Neural progenitor cell (in vitro differentiated cells): ENCODE results near the gene ATP6V0E1. TPM values are rescaled to one million over a fixed set of nuclear protein-coding genes. Genes with fewer than 3 reads are reported as not detected.

Source experiments
- DNase-seq: peaks from one replicate; pipeline ENCODE4 v3.0.0-alpha.2; 2016; ENCODE audit warnings: low spot score
- H2AFZ ChIP-seq: fragments of 200-600 bp; sonication (generic); replicated peaks from 2 replicates; pipeline ENCODE4 v1.6.1; 2016; ENCODE audit warnings: antibody characterized with exemption
- H3F3A ChIP-seq: fragments of 200-600 bp; sonication (generic); 2 replicates; pipeline ENCODE4 v1.6.1; 2016; ENCODE audit warnings: antibody characterized with exemption, low read depth
- H3K27ac ChIP-seq: fragments of 200-600 bp; sonication (generic); 2 replicates; pipeline ENCODE4 v1.5.1; 2016; ENCODE audit warnings: mild to moderate bottlenecking
- H3K27me3 ChIP-seq: fragments of 200-600 bp; sonication (generic); 2 replicates; pipeline ENCODE4 v1.6.1; 2016; ENCODE audit warnings: mild to moderate bottlenecking, moderate library complexity
- H3K36me3 ChIP-seq: fragments of 200-600 bp; sonication (generic); 2 replicates; pipeline ENCODE4 v1.5.1; 2016
- H3K4me1 ChIP-seq: fragments of 200-600 bp; sonication (generic); 2 replicates; pipeline ENCODE4 v1.6.1; 2016; ENCODE audit warnings: mixed run types
- H3K4me2 ChIP-seq: fragments of 200-600 bp; sonication (generic); 2 replicates; pipeline ENCODE4 v1.6.1; 2016
- H3K4me3 ChIP-seq: fragments of 200-600 bp; sonication (generic); 2 replicates; pipeline ENCODE4 v1.5.1; 2016
- H3K79me2 ChIP-seq: fragments of 200-600 bp; sonication (generic); 2 replicates; pipeline ENCODE4 v1.6.1; 2016; ENCODE audit warnings: low read depth
- H3K9ac ChIP-seq: fragments of 200-600 bp; sonication (generic); 2 replicates; pipeline ENCODE4 v1.6.1; 2016
- H3K9me3 ChIP-seq: fragments of 200-600 bp; sonication (generic); 2 replicates; pipeline ENCODE4 v1.5.1; 2016; ENCODE audit warnings: low read depth
- H4K20me1 ChIP-seq: fragments of 200-600 bp; sonication (generic); 2 replicates; pipeline ENCODE4 v1.6.1; 2016; ENCODE audit warnings: low read depth
- H3K27ac Mint-ChIP-seq: 3 replicates; pipeline ENCODE4 v1.8.0; 2021; ENCODE audit warnings: mixed read lengths
- H3K27me3 Mint-ChIP-seq: 2 replicates; pipeline ENCODE4 v1.8.0; 2022; ENCODE audit warnings: low read depth, mild to moderate bottlenecking, inconsistent platforms, moderate library complexity, mixed read lengths; ENCODE audit not compliant: insufficient read depth
- H3K36me3 Mint-ChIP-seq: 3 replicates; pipeline ENCODE4 v1.8.0; 2021; ENCODE audit warnings: mixed read lengths
- H3K4me1 Mint-ChIP-seq: 3 replicates; pipeline ENCODE4 v1.8.0; 2021; ENCODE audit warnings: mixed read lengths
- H3K4me3 Mint-ChIP-seq: 3 replicates; pipeline ENCODE4 v1.8.0; 2021; ENCODE audit warnings: mild to moderate bottlenecking, moderate library complexity, mixed read lengths
- H3K9me3 Mint-ChIP-seq: 3 replicates; pipeline ENCODE4 v1.8.0; 2020; ENCODE audit warnings: mixed read lengths
- CTCF ChIP-seq: fragments of 200-600 bp; sonication (generic); IDR thresholded peaks from 2 replicates; pipeline ENCODE4 v1.5.1; 2017; ENCODE audit warnings: antibody characterized with exemption, mild to moderate bottlenecking
- EZH2 ChIP-seq: fragments of 200-600 bp; sonication (generic); IDR thresholded peaks from 2 replicates; pipeline ENCODE4 v1.6.1; 2017; ENCODE audit warnings: antibody characterized with exemption, mild to moderate bottlenecking, moderate library complexity
- EZH2phosphoT487 ChIP-seq: fragments of 200-600 bp; sonication (generic); IDR thresholded peaks from 2 replicates; pipeline ENCODE4 v1.6.1; 2017; ENCODE audit warnings: antibody characterized with exemption
- total RNA-seq: library from RNA; depleted of rRNA; stranded (reverse); fragments of >200 nt; gene quantifications from 2 replicates; pipeline ENCODE4 v1.2.3, GENCODE V29; 2015; ENCODE audit warnings: low replicate concordance

The ATP6V0E1 gene
- total RNA-seq, 1 donor from 2014 or later = 72.4 TPM

- H3K27me3 ChIP-seq = peaks cover 21% of the 10 kb centered on the region
- peaks cover 12% of the 10 kb centered on the region for H3K79me2 ChIP-seq
- no peak overlapping the region for H2AFZ ChIP-seq
- peaks cover 2% of the 10 kb centered on the region for H3K36me3 Mint-ChIP-seq
- peaks cover 2% of the 10 kb centered on the region for H3K27me3 Mint-ChIP-seq
- H3K4me1 Mint-ChIP-seq = peaks cover 13% of the 10 kb centered on the region
- H3K4me2 ChIP-seq = no peak overlapping the region
- H3F3A ChIP-seq = peaks cover 7% of the 10 kb centered on the region
- no peak overlapping the region for H3K9ac ChIP-seq
- H3K9me3 Mint-ChIP-seq = no peaks in the 10 kb centered on the region
- H3K36me3 ChIP-seq = no peaks in the 10 kb centered on the region
- TF ChIP-seq EZH2phosphoT487 (no peak), CTCF (no peak), EZH2 (no peak)
- H4K20me1 ChIP-seq = no peaks in the 10 kb centered on the region
- H3K4me1 ChIP-seq = peaks cover 3% of the 10 kb centered on the region
- no peak for DNase-seq
- no peak overlapping the region for H3K4me3 ChIP-seq
- H3K27ac Mint-ChIP-seq = no peak overlapping the region
- H3K4me3 Mint-ChIP-seq = no peak overlapping the region
- H3K27ac ChIP-seq = no peak overlapping the region
- no peaks in the 10 kb centered on the region for H3K9me3 ChIP-seq
Measured at GRCh38 chr5:172956228-172956627, 27.3 kb upstream of the ATP6V0E1 start.

GRCh38 chr5:172956936-172957335 is 26.6 kb upstream of the ATP6V0E1 start:
- peaks cover 21% of the 10 kb centered on the region for H3K27me3 ChIP-seq
- peaks cover 13% of the 10 kb centered on the region for H3K4me1 Mint-ChIP-seq
- H3K9ac ChIP-seq = no peak overlapping the region
- H3K4me2 ChIP-seq = no peak overlapping the region
- no peak overlapping the region for H2AFZ ChIP-seq
- no peak overlapping the region for H3K27ac ChIP-seq
- peaks cover 3% of the 10 kb centered on the region for H3K4me1 ChIP-seq
- H3K36me3 Mint-ChIP-seq = peaks cover 2% of the 10 kb centered on the region
- no peak overlapping the region for H3K27ac Mint-ChIP-seq
- peaks cover 7% of the 10 kb centered on the region for H3F3A ChIP-seq
- no peaks in the 10 kb centered on the region for H3K9me3 ChIP-seq
- no peak for TF ChIP-seq EZH2phosphoT487
- no peak for TF ChIP-seq CTCF
- no peak for TF ChIP-seq EZH2
- no peaks in the 10 kb centered on the region for H3K36me3 ChIP-seq
- no peak overlapping the region for H3K4me3 ChIP-seq
- H4K20me1 ChIP-seq = no peaks in the 10 kb centered on the region
- peaks cover 12% of the 10 kb centered on the region for H3K79me2 ChIP-seq
- no peak for DNase-seq
- H3K9me3 Mint-ChIP-seq = no peaks in the 10 kb centered on the region
- no peak overlapping the region for H3K4me3 Mint-ChIP-seq
- H3K27me3 Mint-ChIP-seq = peaks cover 2% of the 10 kb centered on the region

GRCh38 chr5:172957458-172957857 is 26.1 kb upstream of the ATP6V0E1 start:
- Histone ChIP-seq H4K20me1 (no peaks in the 10 kb centered on the region), H3K4me2 (no peak overlapping the region), H3K4me1 (peaks cover 3% of the 10 kb centered on the region), H3K27ac (no peak overlapping the region), H3K36me3 (no peaks in the 10 kb centered on the region), H3K9ac (no peak overlapping the region), H3F3A (peaks cover 7% of the 10 kb centered on the region), H2AFZ (no peak overlapping the region), H3K9me3 (no peaks in the 10 kb centered on the region), H3K27me3 (peaks cover 21% of the 10 kb centered on the region), H3K4me3 (no peak overlapping the region), H3K79me2 (peaks cover 12% of the 10 kb centered on the region)
- no peak for DNase-seq
- H3K4me3 Mint-ChIP-seq = peak overlapping the region; percentile 31
- peaks cover 2% of the 10 kb centered on the region for H3K27me3 Mint-ChIP-seq
- no peaks in the 10 kb centered on the region for H3K9me3 Mint-ChIP-seq
- H3K4me1 Mint-ChIP-seq = peaks cover 13% of the 10 kb centered on the region
- no peak for TF ChIP-seq EZH2
- no peak for TF ChIP-seq CTCF
- no peak overlapping the region for H3K27ac Mint-ChIP-seq
- H3K36me3 Mint-ChIP-seq = peaks cover 2% of the 10 kb centered on the region
